HEK293T (cell line): ENCODE results near the gene TSPAN14.

Experiments
- ARNT ChIP-seq: fragments of 450-650 bp; IDR thresholded peaks from 2 replicates; pipeline ENCODE4 v1.6.1; 2017; ENCODE audit warnings: mild to moderate bottlenecking
- L3MBTL2 ChIP-seq: fragments of 450-650 bp; conservative IDR thresholded peaks from 2 replicates; pipeline ENCODE4 v1.6.1; 2016; ENCODE audit warnings: mild to moderate bottlenecking
- LEF1 ChIP-seq: fragments of 450-650 bp; IDR thresholded peaks from 2 replicates; pipeline ENCODE4 v1.6.1; 2017; ENCODE audit warnings: mild to moderate bottlenecking, borderline replicate concordance
- NFRKB ChIP-seq: fragments of 450-650 bp; IDR thresholded peaks from 2 replicates; pipeline ENCODE4 v1.6.1; 2016; ENCODE audit warnings: mild to moderate bottlenecking, moderate library complexity
- SP1 ChIP-seq: fragments of 450-650 bp; IDR thresholded peaks from 2 replicates; pipeline ENCODE4 v1.6.1; 2017
- SUZ12 ChIP-seq: fragments of 450-650 bp; IDR thresholded peaks from 2 replicates; pipeline ENCODE4 v1.6.1; 2016; ENCODE audit warnings: mild to moderate bottlenecking
- TARDBP ChIP-seq: fragments of 450-650 bp; IDR thresholded peaks from 2 replicates; pipeline ENCODE4 v1.6.1; 2016

DNA sequence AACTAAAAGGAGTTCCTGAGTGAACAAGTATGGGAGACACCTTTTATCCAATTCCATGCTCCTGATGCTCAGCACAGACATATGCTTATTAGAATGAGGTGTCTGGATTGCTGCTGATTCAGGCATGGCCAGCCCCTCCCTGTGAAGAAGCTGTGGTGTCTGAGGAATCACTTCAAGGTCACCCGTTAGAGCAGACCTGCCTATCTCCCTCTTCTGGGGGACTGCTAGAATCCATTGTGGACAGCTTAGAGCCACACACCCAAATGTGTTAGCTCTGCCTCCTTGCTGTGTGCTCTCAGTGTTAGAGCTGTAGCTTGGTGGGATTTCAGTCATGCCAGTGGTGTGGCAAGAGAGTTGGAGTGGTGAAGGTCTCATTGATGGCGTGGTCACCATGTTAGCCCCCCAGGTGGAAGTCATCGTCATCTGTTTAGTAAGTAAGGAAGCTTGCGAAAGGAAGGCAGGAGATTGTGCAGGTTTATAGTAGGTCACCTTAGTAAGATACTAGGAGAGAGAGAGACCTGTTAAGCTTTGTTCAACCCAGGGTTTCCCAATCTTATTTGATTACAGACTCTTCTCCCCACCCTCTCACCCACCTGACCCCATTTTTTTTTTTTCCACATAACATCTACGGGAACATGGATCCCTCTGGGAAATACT lies 32.9 kb upstream of the TSPAN14 start:
- TF ChIP-seq TARDBP (no peak), SUZ12 (no peak), NFRKB (no peak), ARNT (no peak), SP1 (no peak), L3MBTL2 (no peak), LEF1 (no peak)
